ENCODE measurements around the gene CKAP5.

Gene CKAP5

GRCh38 chr11:46700241-46701077 is 145.6 kb downstream of the CKAP5 start, which contains the start of the genes ARHGAP1 and ZNF408 (continued):
- TF ChIP-seq ZNF645 (tag by site-specific recombination; IDR thresholded peaks at IDR 0.05) = 0 out of 2 replicates have a peak, but pooled peaks have one; percentile 27
- TF ChIP-seq ZNF449 (tag by site-specific recombination; IDR thresholded peaks at IDR 0.05) = peak; percentile 66
- TF ChIP-seq YY2 (tag by site-specific recombination; IDR thresholded peaks at IDR 0.05) = peak; percentile 91
- TF ChIP-seq ZNF610 (tag by site-specific recombination; IDR thresholded peaks at IDR 0.05; ENCODE audit: borderline replicate concordance) = 0 out of 2 replicates have a peak, but pooled peaks have one; percentile 44
- peak; percentile 88 for TF ChIP-seq ZNF76 (tag by site-specific recombination; IDR thresholded peaks at IDR 0.05; ENCODE audit: borderline replicate concordance, low read depth)
- TF ChIP-seq TCF7L2 (IDR thresholded peaks at IDR 0.05; ENCODE audit: borderline replicate concordance, low read depth, low read length) = no peak
- no peak for TF ChIP-seq ZNF433 (tag by site-specific recombination; IDR thresholded peaks at IDR 0.05; ENCODE audit: low read depth)
- TF ChIP-seq BCL11A (tag by site-specific recombination; IDR thresholded peaks at IDR 0.05; ENCODE audit: low read depth) = no peak
- TF ChIP-seq ZNF24 (tag by site-specific recombination; IDR thresholded peaks at IDR 0.05) = peak; percentile 95
- TF ChIP-seq ZFP69B (tag by site-specific recombination; IDR thresholded peaks at IDR 0.05) = peak; percentile 80

- H3K4me1 ChIP-seq (ENCODE audit: control insufficient read depth, insufficient read depth, low read length) = no peaks in the 10 kb centered on the region
- no peak overlapping the region for H3K4me3 ChIP-seq (ENCODE audit: low read depth, low read length)
- CTCF ChIA-PET = interaction anchor here (0.6 to 0.8 kb wide), 3 partner anchors 96 to 331 kb away, joined by 3 to 7 read pairs (median 4); no protein-coding TSS in a partner anchor
- POLR2A ChIA-PET = no interaction called here
- H3K9me3 ChIP-seq (ENCODE audit: control insufficient read depth, insufficient read depth, low read depth, low read length) = no peaks in the 10 kb centered on the region
- peaks cover 4 to 48% of the 10 kb centered on the region in 2 experiments; a peak in 2 of 3 replicates for H3K36me3 ChIP-seq (ENCODE audit: control insufficient read depth in 2 of 2, insufficient read depth in 1 of 2, low read length in 2 of 2)
- H3K27ac ChIP-seq (ENCODE audit: extremely low read depth, low read depth, low read length) = no peak overlapping the region
- TF ChIP-seq SP2 (tag by site-specific recombination; IDR thresholded peaks at IDR 0.05) (peak; percentile 20; the same call in 1 of the 2 replicates), YY1 (tag by site-specific recombination; IDR thresholded peaks at IDR 0.05) (no peak), ZIC2 (tag by site-specific recombination; IDR thresholded peaks at IDR 0.05) (no peak), ZNF623 (tag by site-specific recombination; IDR thresholded peaks at IDR 0.05) (no peak), ZNF518A (tag by site-specific recombination; conservative IDR thresholded peaks at IDR 0.05; ENCODE audit: low read depth) (no peak), ZNF48 (tag by site-specific recombination; IDR thresholded peaks at IDR 0.05) (no peak), SETDB1 (IDR thresholded peaks at IDR 0.05; ENCODE audit: insufficient read length, low read length) (no peak), GLIS2 (tag by site-specific recombination; IDR thresholded peaks at IDR 0.05) (0 out of 2 replicates have a peak, but pooled peaks have one; percentile 27), ZNF426 (tag by site-specific recombination; IDR thresholded peaks at IDR 0.05) (no peak), ZFP41 (tag by site-specific recombination; IDR thresholded peaks at IDR 0.05; ENCODE audit: borderline replicate concordance) (no peak), ZNF707 (tag by site-specific recombination; IDR thresholded peaks at IDR 0.05) (no peak), ZNF174 (tag by site-specific recombination; IDR thresholded peaks at IDR 0.05) (no peak), ZNF146 (tag by site-specific recombination; IDR thresholded peaks at IDR 0.05) (no peak), HOXD13 (CRISPR knock-in tag; IDR thresholded peaks at IDR 0.05; ENCODE audit: borderline replicate concordance) (no peak), ZNF544 (tag by site-specific recombination; IDR thresholded peaks at IDR 0.05) (no peak), ZNF610 (tag by site-specific recombination; IDR thresholded peaks at IDR 0.05; ENCODE audit: borderline replicate concordance) (no peak)
Observed at GRCh38 chr11:46698597-46698996, 147.5 kb downstream of the CKAP5 start.

Data from HEK293 (cell line).